ENCODE results near the gene HIPK2. TPM values are rescaled to one million over a fixed set of nuclear protein-coding genes. Genes with fewer than 3 reads are reported as not detected.

The HIPK2 gene
- polyA plus RNA-seq, 1 donor = 12.6 TPM

GRCh38 chr7:139583826-139584553 is 193.8 kb downstream of the HIPK2 start:
- DNase-seq = no peak
- peaks cover 71% of the 10 kb centered on the region for H3K36me3 ChIP-seq (ENCODE audit: control insufficient read depth, insufficient read depth, low read length)
- no peaks in the 10 kb centered on the region for H3K9me3 ChIP-seq (ENCODE audit: control insufficient read depth, low read depth, low read length)
- no peak overlapping the region for H3K4me3 ChIP-seq (ENCODE audit: low read length)
- no peak overlapping the region for H3K27ac ChIP-seq (ENCODE audit: low read length)
- H3K4me1 ChIP-seq (ENCODE audit: control insufficient read depth, insufficient read depth, low read length) = no peaks in the 10 kb centered on the region
- no peaks in the 10 kb centered on the region for H3K27me3 ChIP-seq (ENCODE audit: control insufficient read depth, insufficient read depth, low read length)
- no CpG with 5 or more reads among the region's 15 CpGs for WGBS (ENCODE audit: insufficient coverage, low lambda C conversion rate)

- Histone ChIP-seq H3K36me3 (ENCODE audit: control insufficient read depth, insufficient read depth, low read length) (peaks cover 67% of the 10 kb centered on the region), H3K4me3 (ENCODE audit: low read length) (no peak overlapping the region), H3K9me3 (ENCODE audit: control insufficient read depth, low read depth, low read length) (no peaks in the 10 kb centered on the region), H3K27me3 (ENCODE audit: control insufficient read depth, insufficient read depth, low read length) (no peaks in the 10 kb centered on the region), H3K27ac (ENCODE audit: low read length) (no peak overlapping the region), H3K4me1 (ENCODE audit: control insufficient read depth, insufficient read depth, low read length) (no peaks in the 10 kb centered on the region)
- DNase-seq = no peak
- WGBS (ENCODE audit: insufficient coverage, low lambda C conversion rate) = no CpG with 5 or more reads among the region's 14 CpGs
Observed at GRCh38 chr7:139582671-139583155, 195.1 kb downstream of the HIPK2 start.

- Histone ChIP-seq H3K4me1 (ENCODE audit: control insufficient read depth, insufficient read depth, low read length) (no peaks in the 10 kb centered on the region), H3K36me3 (ENCODE audit: control insufficient read depth, insufficient read depth, low read length) (peaks cover 67% of the 10 kb centered on the region), H3K27ac (ENCODE audit: low read length) (no peak overlapping the region), H3K4me3 (ENCODE audit: low read length) (no peak overlapping the region), H3K9me3 (ENCODE audit: control insufficient read depth, low read depth, low read length) (no peaks in the 10 kb centered on the region), H3K27me3 (ENCODE audit: control insufficient read depth, insufficient read depth, low read length) (no peaks in the 10 kb centered on the region)
- no CpG with 5 or more reads among the region's 14 CpGs for WGBS (ENCODE audit: insufficient coverage, low lambda C conversion rate)
- no peak for DNase-seq
Observed at GRCh38 chr7:139582130-139582650, 195.6 kb downstream of the HIPK2 start.

GRCh38 chr7:139580435-139580834 is 197.4 kb downstream of the HIPK2 start:
- no peak overlapping the region for H3K4me3 ChIP-seq (ENCODE audit: low read length)
- DNase-seq = no peak
- peaks cover 73% of the 10 kb centered on the region for H3K36me3 ChIP-seq (ENCODE audit: control insufficient read depth, insufficient read depth, low read length)
- no peaks in the 10 kb centered on the region for H3K4me1 ChIP-seq (ENCODE audit: control insufficient read depth, insufficient read depth, low read length)
- H3K27me3 ChIP-seq (ENCODE audit: control insufficient read depth, insufficient read depth, low read length) = no peaks in the 10 kb centered on the region
- no peak overlapping the region for H3K27ac ChIP-seq (ENCODE audit: low read length)
- no CpG with 5 or more reads among the region's 3 CpGs for WGBS (ENCODE audit: insufficient coverage, low lambda C conversion rate)
- no peaks in the 10 kb centered on the region for H3K9me3 ChIP-seq (ENCODE audit: control insufficient read depth, low read depth, low read length)

GRCh38 chr7:139576179-139576973 is 201.4 kb downstream of the HIPK2 start:
- Histone ChIP-seq H3K27ac (ENCODE audit: low read length) (no peak overlapping the region), H3K27me3 (ENCODE audit: control insufficient read depth, insufficient read depth, low read length) (no peaks in the 10 kb centered on the region), H3K4me1 (ENCODE audit: control insufficient read depth, insufficient read depth, low read length) (no peaks in the 10 kb centered on the region), H3K36me3 (ENCODE audit: control insufficient read depth, insufficient read depth, low read length) (peaks cover 62% of the 10 kb centered on the region), H3K9me3 (ENCODE audit: control insufficient read depth, low read depth, low read length) (no peaks in the 10 kb centered on the region), H3K4me3 (ENCODE audit: low read length) (no peak overlapping the region)
- WGBS (ENCODE audit: insufficient coverage, low lambda C conversion rate) = 92% methylated on average over 4 of the region's 11 CpGs
- no peak for DNase-seq

- H3K4me1 ChIP-seq (ENCODE audit: control insufficient read depth, insufficient read depth, low read length) = no peaks in the 10 kb centered on the region
- H3K9me3 ChIP-seq (ENCODE audit: control insufficient read depth, low read depth, low read length) = no peaks in the 10 kb centered on the region
- no peak overlapping the region for H3K27ac ChIP-seq (ENCODE audit: low read length)
- peaks cover 56% of the 10 kb centered on the region for H3K36me3 ChIP-seq (ENCODE audit: control insufficient read depth, insufficient read depth, low read length)
- H3K27me3 ChIP-seq (ENCODE audit: control insufficient read depth, insufficient read depth, low read length) = no peaks in the 10 kb centered on the region
- DNase-seq = no peak
- H3K4me3 ChIP-seq (ENCODE audit: low read length) = no peak overlapping the region
- WGBS (ENCODE audit: insufficient coverage, low lambda C conversion rate) = no CpG with 5 or more reads among the region's 6 CpGs
Observed at GRCh38 chr7:139575338-139575680, 202.5 kb downstream of the HIPK2 start.

GRCh38 chr7:139574618-139575337 is 203.0 kb downstream of the HIPK2 start:
- no peak for DNase-seq
- Histone ChIP-seq H3K27me3 (ENCODE audit: control insufficient read depth, insufficient read depth, low read length) (no peaks in the 10 kb centered on the region), H3K4me1 (ENCODE audit: control insufficient read depth, insufficient read depth, low read length) (no peaks in the 10 kb centered on the region), H3K4me3 (ENCODE audit: low read length) (no peak overlapping the region), H3K36me3 (ENCODE audit: control insufficient read depth, insufficient read depth, low read length) (peaks cover 51% of the 10 kb centered on the region), H3K9me3 (ENCODE audit: control insufficient read depth, low read depth, low read length) (no peaks in the 10 kb centered on the region), H3K27ac (ENCODE audit: low read length) (no peak overlapping the region)
- no CpG with 5 or more reads among the region's 16 CpGs for WGBS (ENCODE audit: insufficient coverage, low lambda C conversion rate)

GRCh38 chr7:139573871-139574270 is 203.9 kb downstream of the HIPK2 start:
- no peaks in the 10 kb centered on the region for H3K27me3 ChIP-seq (ENCODE audit: control insufficient read depth, insufficient read depth, low read length)
- no peak overlapping the region for H3K4me3 ChIP-seq (ENCODE audit: low read length)
- H3K36me3 ChIP-seq (ENCODE audit: control insufficient read depth, insufficient read depth, low read length) = peaks cover 45% of the 10 kb centered on the region
- H3K4me1 ChIP-seq (ENCODE audit: control insufficient read depth, insufficient read depth, low read length) = no peaks in the 10 kb centered on the region
- DNase-seq = no peak
- no peaks in the 10 kb centered on the region for H3K9me3 ChIP-seq (ENCODE audit: control insufficient read depth, low read depth, low read length)
- no peak overlapping the region for H3K27ac ChIP-seq (ENCODE audit: low read length)
- WGBS (ENCODE audit: insufficient coverage, low lambda C conversion rate) = no CpG with 5 or more reads among the region's 9 CpGs

- DNase-seq = no peak
- Histone ChIP-seq H3K4me1 (ENCODE audit: control insufficient read depth, insufficient read depth, low read length) (no peaks in the 10 kb centered on the region), H3K9me3 (ENCODE audit: control insufficient read depth, low read depth, low read length) (no peaks in the 10 kb centered on the region), H3K4me3 (ENCODE audit: low read length) (no peak overlapping the region), H3K27ac (ENCODE audit: low read length) (no peak overlapping the region), H3K27me3 (ENCODE audit: control insufficient read depth, insufficient read depth, low read length) (no peaks in the 10 kb centered on the region), H3K36me3 (ENCODE audit: control insufficient read depth, insufficient read depth, low read length) (peaks cover 46% of the 10 kb centered on the region)
- WGBS (ENCODE audit: insufficient coverage, low lambda C conversion rate) = no CpG with 5 or more reads among the region's 38 CpGs
Observed at GRCh38 chr7:139572704-139573385, 205.0 kb downstream of the HIPK2 start.

- Histone ChIP-seq H3K4me3 (ENCODE audit: low read length) (no peak overlapping the region), H3K27ac (ENCODE audit: low read length) (no peak overlapping the region), H3K27me3 (ENCODE audit: control insufficient read depth, insufficient read depth, low read length) (no peaks in the 10 kb centered on the region), H3K4me1 (ENCODE audit: control insufficient read depth, insufficient read depth, low read length) (no peaks in the 10 kb centered on the region), H3K9me3 (ENCODE audit: control insufficient read depth, low read depth, low read length) (no peaks in the 10 kb centered on the region), H3K36me3 (ENCODE audit: control insufficient read depth, insufficient read depth, low read length) (peaks cover 46% of the 10 kb centered on the region)
- 100% methylated on average over 1 of the region's 15 CpGs for WGBS (ENCODE audit: insufficient coverage, low lambda C conversion rate)
- DNase-seq = no peak
Observed at GRCh38 chr7:139572071-139572470, 205.7 kb downstream of the HIPK2 start.

Data from large intestine (tissue), 3 donors.